AG04449 (cell line): ENCODE data around the gene RTCA.
"Not testable (repeated sequence)": the region's sequence is repeated elsewhere in the genome, so short reads cannot be mapped to it uniquely, and the experiment has no call there.

Experiments
- CTCF ChIA-PET: fragments of 350-600 bp; formaldehyde crosslinking; extraction: SDS; loops from one replicate; lab custom pipeline; 2021; ENCODE audit warnings: antibody characterized with exemption; lab: Yijun Ruan, JAX
- POLR2A ChIA-PET: fragments of 400-600, 350-600 bp; formaldehyde crosslinking; extraction: SDS; loops from one replicate; lab custom pipeline; 2020; ENCODE audit warnings: antibody characterized with exemption, inconsistent platforms; lab: Yijun Ruan, JAX
- DNase-seq: peaks from one replicate; pipeline ENCODE4 v3.0.0-alpha.2; 2010; ENCODE audit warnings: low read depth, low spot score
- H3K4me3 ChIP-seq: 2 replicates; pipeline ENCODE4 v1.5.1; 2011; ENCODE audit warnings: low read depth, mild to moderate bottlenecking, control low read depth, low read length
- CTCF ChIP-seq: IDR thresholded peaks from one replicate; pipeline ENCODE4 v1.5.1; 2011; ENCODE audit warnings: mild to moderate bottlenecking, moderate library complexity, low read length, control low read depth, inconsistent platforms; ENCODE audit not compliant: insufficient read depth; ENCODE audit errors: missing control alignments

RTCA gene

GRCh38 chr1:100252901-100253300, 13.1 kb upstream of the RTCA start:
- DNase-seq = no peak
- ChIA-PET POLR2A (no interaction called here), CTCF (no interaction called here)
- no peak overlapping the region for H3K4me3 ChIP-seq
- no peak for TF ChIP-seq CTCF

GRCh38 chr1:100253552-100253951, 12.5 kb upstream of the RTCA start:
- no peak for TF ChIP-seq CTCF
- CTCF ChIA-PET = no interaction called here
- H3K4me3 ChIP-seq = no peak overlapping the region
- DNase-seq = no peak
- POLR2A ChIA-PET = no interaction called here

- H3K4me3 ChIP-seq, POLR2A ChIA-PET, CTCF ChIA-PET, DNase-seq: not testable (repeated sequence)
Observed at GRCh38 chr1:100256273-100256672, 9.7 kb upstream of the RTCA start.

GRCh38 chr1:100258427-100258826, 7.6 kb upstream of the RTCA start:
- DNase-seq, CTCF ChIA-PET, H3K4me3 ChIP-seq, POLR2A ChIA-PET: not testable (repeated sequence)

- no peak overlapping the region for H3K4me3 ChIP-seq
- no peak for TF ChIP-seq CTCF
- POLR2A ChIA-PET = interaction anchor here (0.8 kb wide), 1 partner anchor 12 kb away, joined by 4 read pairs; no protein-coding TSS in a partner anchor
- no peak for DNase-seq
- CTCF ChIA-PET = no interaction called here
Observed at GRCh38 chr1:100261686-100262085, 4.3 kb upstream of the RTCA start.

- POLR2A ChIA-PET, H3K4me3 ChIP-seq, DNase-seq: not testable (repeated sequence)
- CTCF ChIA-PET = interaction anchor here (3.0 kb wide), 1 partner anchor 88 kb away, joined by 8 read pairs; the partner anchor contains the start of gene CDC14A
Observed at GRCh38 chr1:100264081-100264480, 1.9 kb upstream of the RTCA start.

- no peak for TF ChIP-seq CTCF
- POLR2A ChIA-PET = interaction anchor here (0.6 to 2.1 kb wide), 5 partner anchors 9 to 86 kb away, joined by 3 to 11 read pairs (median 3); partner anchors contain the start of gene DBT
- CTCF ChIA-PET = interaction anchor here (0.7 to 3.0 kb wide), 6 partner anchors 9 to 466 kb away, joined by 3 to 16 read pairs (median 4); partner anchors contain the start of gene CDC14A
- peak overlapping the region; percentile 90 for H3K4me3 ChIP-seq
- no peak for DNase-seq
Observed at GRCh38 chr1:100265562-100265930, 470 bp upstream of the RTCA start.

GRCh38 chr1:100266741-100267140, 725 bp downstream of the RTCA start:
- peak overlapping the region; percentile 90 for H3K4me3 ChIP-seq
- TF ChIP-seq CTCF = no peak
- CTCF ChIA-PET = interaction anchor here (1.2 to 2.7 kb wide), 3 partner anchors 92 to 460 kb away, joined by 3 to 16 read pairs (median 4); no protein-coding TSS in a partner anchor
- DNase-seq = no peak
- POLR2A ChIA-PET = interaction anchor here (1.3 to 2.1 kb wide), 3 partner anchors 16 to 32 kb away, joined by 3 to 11 read pairs (median 4); partner anchors contain the start of gene DBT
